ENCODE measurements around the gene FARS2. TPM values are rescaled to one million over a fixed set of nuclear protein-coding genes. Genes with fewer than 3 reads are reported as not detected.

FARS2 gene
- total and polyA plus RNA-seq, 7 donors, result 8.1 to 21.0 (median 12.5) TPM

GRCh38 chr6:5293692-5294091 lies 32.4 kb downstream of the FARS2 start:
- TF ChIP-seq EP300 (IDR thresholded peaks at IDR 0.05) (no peak), POLR2A (IDR thresholded peaks at IDR 0.05) (no peak), POLR2AphosphoS5 (IDR thresholded peaks at IDR 0.05) (no peak), CTCF (IDR thresholded peaks at IDR 0.05) (no peak)
- H3K36me3 ChIP-seq, result no peaks in the 10 kb centered on the region
- 58 to 85% methylated on average over 2 of the region's 2 CpGs for WGBS, 2 donors
- no peak overlapping the region for H3K27ac ChIP-seq
- H3K9me3 ChIP-seq, result no peaks in the 10 kb centered on the region
- H3K27me3 ChIP-seq, result no peaks in the 10 kb centered on the region
- intact Hi-C loops (cut with DNase I), result no loop called here
- DNase-seq, result no peak
- no peak overlapping the region for H3K4me3 ChIP-seq
- H3K4me1 ChIP-seq, result peaks cover 0 to 15% (median 1%) of the 10 kb centered on the region in 4 donors

- H3K36me3 ChIP-seq, result no peaks in the 10 kb centered on the region
- H3K4me1 ChIP-seq, result peaks cover 0 to 15% (median 1%) of the 10 kb centered on the region in 4 donors
- no peak for TF ChIP-seq EP300 (IDR thresholded peaks at IDR 0.05)
- TF ChIP-seq POLR2AphosphoS5 (IDR thresholded peaks at IDR 0.05), result no peak
- TF ChIP-seq CTCF (IDR thresholded peaks at IDR 0.05), result no peak
- no peak for TF ChIP-seq POLR2A (IDR thresholded peaks at IDR 0.05)
- no peaks in the 10 kb centered on the region for H3K27me3 ChIP-seq
- no peak for DNase-seq
- no peaks in the 10 kb centered on the region for H3K9me3 ChIP-seq
- H3K4me3 ChIP-seq, result no peak overlapping the region
- no peak overlapping the region for H3K27ac ChIP-seq
- 79 to 81% methylated on average over 11 of the region's 11 CpGs for WGBS, 2 donors
- intact Hi-C loops (cut with DNase I), result no loop called here
These were observed 33.3 kb downstream of the FARS2 start for GRCh38 chr6:5294392-5295211.

- 57 to 81% methylated on average over 7 of the region's 7 CpGs for WGBS, 2 donors
- TF ChIP-seq EP300 (IDR thresholded peaks at IDR 0.05) (no peak), POLR2A (IDR thresholded peaks at IDR 0.05) (no peak), POLR2AphosphoS5 (IDR thresholded peaks at IDR 0.05) (no peak), CTCF (IDR thresholded peaks at IDR 0.05) (no peak)
- peaks cover 0 to 15% (median 1%) of the 10 kb centered on the region in 4 donors for H3K4me1 ChIP-seq
- no peak overlapping the region for H3K4me3 ChIP-seq
- intact Hi-C loops (cut with DNase I), result no loop called here
- no peak for DNase-seq
- no peak overlapping the region for H3K27ac ChIP-seq
- H3K9me3 ChIP-seq, result no peaks in the 10 kb centered on the region
- H3K27me3 ChIP-seq, result no peaks in the 10 kb centered on the region
- no peaks in the 10 kb centered on the region for H3K36me3 ChIP-seq
These were observed 34.3 kb downstream of the FARS2 start for GRCh38 chr6:5295623-5296022.

GRCh38 chr6:5300206-5300764 lies 39.0 kb downstream of the FARS2 start:
- Histone ChIP-seq H3K27me3 (no peaks in the 10 kb centered on the region), H3K4me1 (peaks cover 0 to 14% (median 1%) of the 10 kb centered on the region in 4 donors), H3K4me3 (no peak overlapping the region), H3K27ac (no peak overlapping the region), H3K9me3 (no peaks in the 10 kb centered on the region), H3K36me3 (no peaks in the 10 kb centered on the region)
- intact Hi-C loops (cut with DNase I), result no loop called here
- 54 to 73% methylated on average over 1 of the region's 1 CpG for WGBS, 2 donors
- DNase-seq, result no peak
- no peak for TF ChIP-seq POLR2A (IDR thresholded peaks at IDR 0.05)
- TF ChIP-seq POLR2AphosphoS5 (IDR thresholded peaks at IDR 0.05), result no peak
- TF ChIP-seq EP300 (IDR thresholded peaks at IDR 0.05), result no peak
- no peak for TF ChIP-seq CTCF (IDR thresholded peaks at IDR 0.05)
